IMR-90 (cell line): ENCODE measurements around the gene MADCAM1. TPM values are rescaled to one million over a fixed set of nuclear protein-coding genes. Genes with fewer than 3 reads are reported as not detected.
A peak's percentile ranks its signal among the peaks of the same experiment; 100 is the strongest.

Source experiments
- ATAC-seq: fragments of 200-7000 bp; cut with Tn5 transposase; 2 replicates; pipeline ENCODE4 v1.9.1; 2020; ENCODE audit warnings: low read depth, mild to moderate bottlenecking, moderate library complexity
- BruUV-seq: library from RNA; stranded (reverse); fragments of 400-500 nt; replicated peaks from 2 replicates; lab custom pipeline; 2021; lab: Mats Ljungman, UMichigan
- CTCF ChIA-PET: fragments of 300-600 bp; formaldehyde crosslinking; extraction: SDS; loops from one replicate; lab custom pipeline; 2021; ENCODE audit warnings: antibody characterized with exemption; lab: Yijun Ruan, JAX
- POLR2A ChIA-PET: fragments of 300-600 bp; sonication (Branson Sonifier 250); formaldehyde crosslinking; loops from one replicate; lab custom pipeline; 2022; ENCODE audit warnings: antibody characterized with exemption; ENCODE audit not compliant: unreplicated experiment; lab: Charles Lee
- DNase-seq: peaks from one replicate; pipeline ENCODE4 v3.0.0; 2013
- H2AFZ ChIP-seq: replicated peaks from 2 replicates; pipeline ENCODE3; 2013; ENCODE audit warnings: low read length, mild to moderate bottlenecking; ENCODE audit not compliant: poor library complexity
- H2AK5ac ChIP-seq: 2 replicates; pipeline ENCODE4 v1.6.1; 2013; ENCODE audit warnings: low read depth, low read length, inconsistent platforms
- H2AK9ac ChIP-seq: replicated peaks from 2 replicates; pipeline ENCODE3; 2013; ENCODE audit warnings: mild to moderate bottlenecking, low read depth, low read length, moderate library complexity; ENCODE audit not compliant: poor library complexity
- H2BK120ac ChIP-seq: 2 replicates; pipeline ENCODE4 v1.6.1; 2013; ENCODE audit warnings: low read depth, low read length, inconsistent platforms
- H2BK15ac ChIP-seq: 3 replicates; pipeline ENCODE4 v1.6.1; 2013; ENCODE audit warnings: low read depth, low read length, inconsistent platforms
- H2BK20ac ChIP-seq: 2 replicates; pipeline ENCODE4 v1.6.1; 2013; ENCODE audit warnings: low read depth, mild to moderate bottlenecking, inconsistent platforms, low read length, moderate library complexity
- H2BK5ac ChIP-seq: 2 replicates; pipeline ENCODE4 v1.6.1; 2013; ENCODE audit warnings: mild to moderate bottlenecking, low read depth, low read length, inconsistent platforms; ENCODE audit not compliant: poor library complexity, severe bottlenecking
- H3K14ac ChIP-seq: replicated peaks from 2 replicates; pipeline ENCODE4 v1.6.1; 2013; ENCODE audit warnings: low read depth, low read length, inconsistent platforms
- H3K18ac ChIP-seq: 2 replicates; pipeline ENCODE4 v1.6.1; 2013; ENCODE audit warnings: low read depth, low read length, control low read depth
- H3K23ac ChIP-seq: 2 replicates; pipeline ENCODE4 v1.6.1; 2013; ENCODE audit warnings: low read depth, low read length, inconsistent platforms
- H3K27ac ChIP-seq: 2 replicates; pipeline ENCODE4 v1.5.1; 2013; ENCODE audit warnings: mild to moderate bottlenecking, control low read depth, low read length; ENCODE audit not compliant: insufficient read depth
- H3K27me3 ChIP-seq: 2 replicates; pipeline ENCODE4 v1.6.1; 2013; ENCODE audit warnings: low read length; ENCODE audit not compliant: control insufficient read depth, insufficient read depth
- H3K36me3 ChIP-seq: 2 replicates; pipeline ENCODE4 v1.6.1; 2013; ENCODE audit warnings: low read length, mixed read lengths; ENCODE audit not compliant: control insufficient read depth, insufficient read depth
- H3K4ac ChIP-seq: 2 replicates; pipeline ENCODE4 v1.6.1; 2013; ENCODE audit warnings: low read depth, low read length, inconsistent platforms
- H3K4me1 ChIP-seq: 2 replicates; pipeline ENCODE4 v1.6.1; 2013; ENCODE audit warnings: low read length, mixed read lengths; ENCODE audit not compliant: control insufficient read depth, insufficient read depth
- H3K4me2 ChIP-seq: 2 replicates; pipeline ENCODE4 v1.6.1; 2013; ENCODE audit warnings: low read depth, mild to moderate bottlenecking, control low read depth, low read length, moderate library complexity
- H3K4me3 ChIP-seq: 2 replicates; pipeline ENCODE4 v1.5.1; 2013; ENCODE audit warnings: low read depth, mild to moderate bottlenecking, control low read depth, low read length, moderate library complexity; ENCODE audit not compliant: insufficient read depth
- H3K56ac ChIP-seq: 2 replicates; pipeline ENCODE4 v1.6.1; 2013; ENCODE audit warnings: low read length, inconsistent platforms; ENCODE audit not compliant: insufficient read depth; ENCODE audit errors: extremely low read depth
- H3K79me1 ChIP-seq, 2 experiments: 2 replicates each; pipeline ENCODE4 v1.6.1; 2013; ENCODE audit warnings: low read length in 2 of 2, inconsistent platforms in 1 of 2, low read depth in 1 of 2
- H3K9ac ChIP-seq: 2 replicates; pipeline ENCODE4 v1.6.1; 2013; ENCODE audit warnings: low read depth, low read length, control low read depth
- H3K9me1 ChIP-seq: 2 replicates; pipeline ENCODE4 v1.6.1; 2013; ENCODE audit warnings: low read length, inconsistent platforms; ENCODE audit not compliant: insufficient read depth
- H3K9me3 ChIP-seq: 2 replicates; pipeline ENCODE4 v1.6.1; 2013; ENCODE audit warnings: low read length; ENCODE audit not compliant: control insufficient read depth, insufficient read depth
- H4K20me1 ChIP-seq: 2 replicates; pipeline ENCODE4 v1.6.1; 2013; ENCODE audit warnings: low read length, inconsistent platforms; ENCODE audit not compliant: insufficient read depth
- H4K5ac ChIP-seq: 2 replicates; pipeline ENCODE4 v1.6.1; 2013; ENCODE audit warnings: mild to moderate bottlenecking, low read depth, low read length, control low read depth
- H4K8ac ChIP-seq, 2 experiments: 2 replicates each; pipeline ENCODE4 v1.6.1; 2013; ENCODE audit warnings: low read depth in 2 of 2, low read length in 2 of 2, control low read depth in 1 of 2, inconsistent platforms in 1 of 2
- H4K91ac ChIP-seq: 2 replicates; pipeline ENCODE4 v1.6.1; 2013; ENCODE audit warnings: low read depth, low read length, inconsistent platforms; ENCODE audit not compliant: insufficient read depth
- BHLHE40 ChIP-seq: fragments of 150-350 bp; IDR thresholded peaks from 2 replicates; pipeline ENCODE4 v1.6.1; 2016; ENCODE audit warnings: mild to moderate bottlenecking, low read depth, low read length
- ELK1 ChIP-seq: fragments of 150-350 bp; IDR thresholded peaks from 2 replicates; pipeline ENCODE4 v1.6.1; 2016; ENCODE audit warnings: low read depth, mild to moderate bottlenecking, low read length, moderate library complexity, borderline replicate concordance
- MAFK ChIP-seq: IDR thresholded peaks from 2 replicates; pipeline ENCODE4 v1.6.1; 2012; ENCODE audit warnings: low read depth, low read length, improper control_type of control experiment
- MAZ ChIP-seq: IDR thresholded peaks from 2 replicates; pipeline ENCODE4 v1.6.1; 2012; ENCODE audit warnings: low read depth, mild to moderate bottlenecking, low read length, improper control_type of control experiment, moderate library complexity, borderline replicate concordance
- NFE2L2 ChIP-seq: fragments of 150-350 bp; IDR thresholded peaks from 2 replicates; pipeline ENCODE4 v1.6.1; 2016; ENCODE audit warnings: low read depth, mild to moderate bottlenecking, low read length
- RAD21 ChIP-seq: IDR thresholded peaks from 2 replicates; pipeline ENCODE4 v1.6.1; 2012; ENCODE audit warnings: low read length, improper control_type of control experiment
- RFX5 ChIP-seq: IDR thresholded peaks from 2 replicates; pipeline ENCODE4 v1.8.0; 2012; ENCODE audit warnings: low read depth, mild to moderate bottlenecking, low read length, moderate library complexity
- WGBS, 2 experiments: methylation state at CpG; one replicate each; pipeline versions ENCODE4 v1.1.5 to v1.1.7; 2013; ENCODE audit warnings: missing lambda C conversion rate in 2 of 2; ENCODE audit not compliant: insufficient read length in 1 of 2; ENCODE audit errors: extremely low coverage in 2 of 2; 5-methylcytosine and 5-hydroxymethylcytosine counted together
- dilution Hi-C: fragments of 300-500 bp; cut with HindIII; formaldehyde crosslinking; loops from one replicate; pipeline ENCODE4 v1.14.3; 2018; ENCODE audit warnings: low sequenced_read_pairs; ENCODE audit not compliant: unreplicated experiment
- in situ Hi-C: fragments of 300-500 bp; cut with MboI; formaldehyde crosslinking; loops from 3 replicates; pipeline ENCODE4 v1.14.3; 2019; ENCODE audit warnings: low sequenced_read_pairs, inconsistent platforms, mixed read lengths
- intact Hi-C: fragments of 100-400 bp; cut with micrococcal nuclease; formaldehyde crosslinking; loops from 2 replicates; pipeline ENCODE4 v1.10.0; 2022
- polyA plus RNA-seq, 3 experiments: library from polyadenylated mRNA; depleted of rRNA; stranded (reverse); fragments of >200 nt; gene quantifications; 2 replicates each; pipeline ENCODE4 v1.2.3, GENCODE V29; 2012; ENCODE audit warnings: low replicate concordance in 1 of 3
- total RNA-seq: library from RNA; depleted of rRNA; stranded (reverse); fragments of >200 nt; gene quantifications from 2 replicates; pipeline ENCODE4 v1.2.3, GENCODE V29; 2012
- TF ChIP-seq, protein P1 (sequence below): conservative IDR thresholded peaks from 2 replicates; pipeline ENCODE4 v1.5.1; 2012; ENCODE audit warnings: mild to moderate bottlenecking, low read depth, low read length, improper control_type of control experiment
- TF ChIP-seq, protein P2 (sequence below): fragments of 150-350 bp; IDR thresholded peaks from 2 replicates; pipeline ENCODE4 v1.6.1; 2017; ENCODE audit warnings: mild to moderate bottlenecking, antibody characterized with exemption, low read length, low read depth

Gene MADCAM1
- total and polyA plus RNA-seq, 2 of the 4 experiments (the other 2 are of a cell fraction) = 0.24 TPM; not detected in 1

DNA sequence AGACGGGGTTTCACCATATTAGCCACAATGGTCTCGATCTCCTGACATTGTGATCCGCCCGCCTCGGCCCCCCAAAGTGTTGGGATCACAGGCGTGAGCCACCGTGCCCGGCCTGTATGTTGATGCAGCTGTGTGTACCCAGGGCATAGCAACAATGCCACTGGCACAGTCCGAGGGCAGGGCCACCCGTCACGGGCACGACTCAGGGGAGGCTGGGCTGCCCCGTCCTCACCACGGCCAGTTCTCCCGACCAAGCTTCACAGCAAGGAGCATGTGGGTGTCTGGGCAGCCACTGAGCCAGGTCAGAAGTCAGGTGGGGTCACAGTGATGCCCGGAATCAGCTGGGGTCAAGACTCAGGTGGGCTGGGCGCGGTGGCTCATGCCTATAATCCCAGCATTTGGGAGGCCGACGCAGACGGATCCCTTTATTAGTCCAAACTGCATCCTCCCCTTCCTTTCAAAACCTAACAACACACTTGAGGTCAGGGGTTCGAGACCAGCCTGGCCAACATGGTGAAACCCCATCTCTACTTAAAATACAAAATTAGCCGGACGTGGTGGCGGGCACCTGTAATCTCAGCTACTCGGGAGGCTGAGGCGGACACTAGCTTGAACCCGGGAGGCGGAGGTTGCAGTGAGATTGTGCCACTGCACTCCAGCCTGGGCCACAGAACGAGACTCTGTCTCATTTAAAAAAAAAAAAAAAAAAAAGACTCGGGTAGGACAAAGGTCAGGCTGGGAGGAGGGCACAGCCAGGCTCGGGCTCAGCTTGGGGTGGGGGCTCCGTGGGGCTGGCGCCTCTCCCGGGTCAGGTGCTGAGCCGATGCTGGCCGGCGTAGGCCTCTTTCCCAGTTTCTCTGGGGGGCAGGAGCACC lies 34.1 kb downstream of the MADCAM1 start (continued):
- no peak for TF ChIP-seq MAFK

DNA sequence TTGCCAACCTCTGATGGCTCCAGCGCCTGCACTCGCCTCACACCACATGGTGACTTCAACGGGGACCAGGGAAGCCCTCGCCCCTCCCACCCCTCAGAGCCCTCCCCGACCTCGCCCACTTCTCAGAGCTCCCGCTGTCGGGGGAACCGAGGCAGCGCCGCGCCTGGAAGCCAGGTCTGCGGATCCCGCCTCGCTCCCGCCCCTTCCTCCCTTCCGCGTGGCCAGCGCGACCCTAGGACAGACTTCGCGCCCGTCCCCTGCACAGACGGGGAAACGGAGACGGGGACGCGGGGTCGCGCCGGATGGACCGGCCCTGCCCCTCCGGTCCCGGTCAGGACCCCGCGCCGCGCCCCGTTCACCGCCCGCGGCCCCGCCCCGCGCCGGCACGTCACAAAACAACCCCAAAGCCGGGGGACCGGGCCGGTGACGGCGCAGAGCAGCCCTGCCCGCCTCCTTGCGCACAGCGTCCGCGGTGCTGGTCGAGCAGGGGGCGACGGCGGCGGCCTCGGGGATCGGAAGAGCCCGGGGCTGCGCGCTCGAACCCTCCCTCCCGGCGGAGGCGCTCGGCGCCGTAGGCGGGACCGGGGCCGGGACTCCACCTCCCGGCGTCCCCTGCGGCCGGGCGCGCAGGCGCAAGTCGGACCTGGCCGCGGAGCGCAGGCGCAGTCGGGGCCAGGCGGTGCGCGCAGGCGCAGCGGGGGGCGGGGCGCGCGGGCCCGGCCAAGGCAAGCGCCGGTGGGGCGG lies 34.9 kb downstream of the MADCAM1 start:
- H3K4me2 ChIP-seq = peak overlapping the region; percentile 83
- intact Hi-C loops = no loop called here
- H2BK15ac ChIP-seq = no peak overlapping the region
- peak overlapping the region; percentile 87 for H2BK5ac ChIP-seq
- POLR2A ChIA-PET = no interaction called here
- peak overlapping the region; percentile 94 for H3K4me3 ChIP-seq
- peak overlapping the region; percentile 74 for H3K18ac ChIP-seq
- H3K9me1 ChIP-seq = peaks cover 4% of the 10 kb centered on the region; the same call in 1 of the 2 replicates
- H4K5ac ChIP-seq = peak overlapping the region; percentile 71
- peak overlapping the region; percentile 79 for H4K91ac ChIP-seq
- H4K20me1 ChIP-seq = peaks cover 37% of the 10 kb centered on the region
- peak overlapping the region; percentile 76 to 86 for H4K8ac ChIP-seq
- 0% methylated on average over 57 of the region's 103 CpGs; no CpG with 5 or more reads in 1 of the 2 experiments for WGBS, 2 experiments
- BruUV-seq = no TSS peak
- peak overlapping the region; percentile 94 for H3K14ac ChIP-seq
- no peak overlapping the region for H2BK20ac ChIP-seq
- H2AK5ac ChIP-seq = peak overlapping the region; percentile 78
- H3K27ac ChIP-seq = peak overlapping the region; percentile 93
- no peaks in the 10 kb centered on the region for H3K9me3 ChIP-seq
- peak; percentile 82 for ATAC-seq
- DNase-seq = peak; percentile 76
- H3K36me3 ChIP-seq = peaks cover 8% of the 10 kb centered on the region; the same call in 1 of the 2 replicates
- H3K4ac ChIP-seq = peak overlapping the region; percentile 95
- peak overlapping the region; percentile 85 for H3K9ac ChIP-seq
- H2AFZ ChIP-seq = peak overlapping the region; percentile 99
- H3K27me3 ChIP-seq = peaks cover 2% of the 10 kb centered on the region; the same call in 1 of the 2 replicates
- H3K23ac ChIP-seq = no peak overlapping the region
- peak overlapping the region; percentile 65; the same call in 1 of the 2 replicates for H3K56ac ChIP-seq
- dilution Hi-C loops = no loop called here
- CTCF ChIA-PET = interaction anchor here (0.6 to 2.0 kb wide), 2 partner anchors 21 to 299 kb away, joined by 3 to 11 read pairs; no protein-coding TSS in a partner anchor
- H2AK9ac ChIP-seq = peak overlapping the region; percentile 100
- peak overlapping the region; percentile 77; the same call in 1 of the 2 replicates for H2BK120ac ChIP-seq
- H3K4me1 ChIP-seq = peaks cover 8% of the 10 kb centered on the region
- in situ Hi-C loops = no loop called here
- peaks cover 3 to 43% of the 10 kb centered on the region in 2 experiments for H3K79me1 ChIP-seq
- TF ChIP-seq, protein P1, sequence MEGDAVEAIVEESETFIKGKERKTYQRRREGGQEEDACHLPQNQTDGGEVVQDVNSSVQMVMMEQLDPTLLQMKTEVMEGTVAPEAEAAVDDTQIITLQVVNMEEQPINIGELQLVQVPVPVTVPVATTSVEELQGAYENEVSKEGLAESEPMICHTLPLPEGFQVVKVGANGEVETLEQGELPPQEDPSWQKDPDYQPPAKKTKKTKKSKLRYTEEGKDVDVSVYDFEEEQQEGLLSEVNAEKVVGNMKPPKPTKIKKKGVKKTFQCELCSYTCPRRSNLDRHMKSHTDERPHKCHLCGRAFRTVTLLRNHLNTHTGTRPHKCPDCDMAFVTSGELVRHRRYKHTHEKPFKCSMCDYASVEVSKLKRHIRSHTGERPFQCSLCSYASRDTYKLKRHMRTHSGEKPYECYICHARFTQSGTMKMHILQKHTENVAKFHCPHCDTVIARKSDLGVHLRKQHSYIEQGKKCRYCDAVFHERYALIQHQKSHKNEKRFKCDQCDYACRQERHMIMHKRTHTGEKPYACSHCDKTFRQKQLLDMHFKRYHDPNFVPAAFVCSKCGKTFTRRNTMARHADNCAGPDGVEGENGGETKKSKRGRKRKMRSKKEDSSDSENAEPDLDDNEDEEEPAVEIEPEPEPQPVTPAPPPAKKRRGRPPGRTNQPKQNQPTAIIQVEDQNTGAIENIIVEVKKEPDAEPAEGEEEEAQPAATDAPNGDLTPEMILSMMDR = 0 out of 2 replicates have a peak, but pooled peaks have one; percentile 8
- TF ChIP-seq, protein P2, sequence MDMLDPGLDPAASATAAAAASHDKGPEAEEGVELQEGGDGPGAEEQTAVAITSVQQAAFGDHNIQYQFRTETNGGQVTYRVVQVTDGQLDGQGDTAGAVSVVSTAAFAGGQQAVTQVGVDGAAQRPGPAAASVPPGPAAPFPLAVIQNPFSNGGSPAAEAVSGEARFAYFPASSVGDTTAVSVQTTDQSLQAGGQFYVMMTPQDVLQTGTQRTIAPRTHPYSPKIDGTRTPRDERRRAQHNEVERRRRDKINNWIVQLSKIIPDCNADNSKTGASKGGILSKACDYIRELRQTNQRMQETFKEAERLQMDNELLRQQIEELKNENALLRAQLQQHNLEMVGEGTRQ = no peak
- TF ChIP-seq BHLHE40 (no peak), RAD21 (no peak), MAZ (peak; percentile 53), ELK1 (no peak), RFX5 (no peak), NFE2L2 (no peak)
